ENCODE data around the gene PPP1R15B.

The PPP1R15B gene

GRCh38 chr1:204400882-204401510, 10.6 kb downstream of the PPP1R15B start:
- DNase-seq (ENCODE audit: low read depth), result no peak

- DNase-seq (ENCODE audit: low read depth), result peak; percentile 38
Measured at GRCh38 chr1:204398197-204399125, 13.2 kb downstream of the PPP1R15B start.

GRCh38 chr1:204396015-204396583, 15.5 kb downstream of the PPP1R15B start:
- DNase-seq (ENCODE audit: low read depth), result no peak

GRCh38 chr1:204391629-204392028, 20.0 kb downstream of the PPP1R15B start:
- no peak for DNase-seq (ENCODE audit: low read depth)

GRCh38 chr1:204390751-204391466, 20.7 kb downstream of the PPP1R15B start:
- no peak for DNase-seq (ENCODE audit: low read depth)

GRCh38 chr1:204385727-204386126, 25.9 kb downstream of the PPP1R15B start:
- DNase-seq (ENCODE audit: low read depth), result no peak

- DNase-seq (ENCODE audit: low read depth), result no peak
Measured at GRCh38 chr1:204384636-204385352, 26.8 kb downstream of the PPP1R15B start.

GRCh38 chr1:204383163-204383904, 28.3 kb downstream of the PPP1R15B start:
- no peak for DNase-seq (ENCODE audit: low read depth)

- no peak for DNase-seq (ENCODE audit: low read depth)
Measured at GRCh38 chr1:204382714-204383083, 28.9 kb downstream of the PPP1R15B start.

GRCh38 chr1:204380293-204380831, 31.3 kb downstream of the PPP1R15B start:
- no peak for DNase-seq (ENCODE audit: low read depth)

- peak; percentile 27 for DNase-seq (ENCODE audit: low read depth)
Measured at GRCh38 chr1:204377800-204378668, 33.6 kb downstream of the PPP1R15B start.

GRCh38 chr1:204376919-204377799, 34.5 kb downstream of the PPP1R15B start:
- DNase-seq (ENCODE audit: low read depth), result no peak

GRCh38 chr1:204376465-204376864, 35.2 kb downstream of the PPP1R15B start:
- no peak for DNase-seq (ENCODE audit: low read depth)

GRCh38 chr1:204373911-204374310, 37.7 kb downstream of the PPP1R15B start:
- no peak for DNase-seq (ENCODE audit: low read depth)

- no peak for DNase-seq (ENCODE audit: low read depth)
Measured at GRCh38 chr1:204370176-204370575, 41.4 kb downstream of the PPP1R15B start.

- DNase-seq (ENCODE audit: low read depth), result no peak
Measured at GRCh38 chr1:204368996-204369726, 42.5 kb downstream of the PPP1R15B start.

- no peak for DNase-seq (ENCODE audit: low read depth)
Measured at GRCh38 chr1:204367956-204368355, 43.7 kb downstream of the PPP1R15B start.
